Smooth muscle cell (in vitro differentiated cells): ENCODE results near the gene SLC8A2. TPM values are rescaled to one million over a fixed set of nuclear protein-coding genes. Genes with fewer than 3 reads are reported as not detected.

ENCODE experiments used
- DNase-seq: peaks from one replicate; lab custom pipeline; 2025; ENCODE audit not compliant: unreplicated experiment; lab: John Stamatoyannopoulos, UW
- H2AFZ ChIP-seq: fragments of 200-600 bp; sonication (generic); 2 replicates; pipeline ENCODE4 v1.6.0; 2016; ENCODE audit warnings: antibody characterized with exemption, low read depth, mild to moderate bottlenecking
- H3F3A ChIP-seq: fragments of 200-600 bp; sonication (generic); 2 replicates; pipeline ENCODE4 v1.6.0; 2017; ENCODE audit warnings: antibody characterized with exemption, low read depth
- H3K27ac ChIP-seq: fragments of 200-600 bp; sonication (generic); 2 replicates; pipeline ENCODE4 v1.5.1; 2016; ENCODE audit warnings: low read depth, mild to moderate bottlenecking
- H3K27me3 ChIP-seq: fragments of 200-600 bp; sonication (generic); 2 replicates; pipeline ENCODE4 v1.6.1; 2016; ENCODE audit warnings: low read depth, mild to moderate bottlenecking
- H3K36me3 ChIP-seq: fragments of 200-600 bp; sonication (generic); 2 replicates; pipeline ENCODE4 v1.5.1; 2016; ENCODE audit warnings: low read depth
- H3K4me1 ChIP-seq: fragments of 200-600 bp; sonication (generic); 2 replicates; pipeline ENCODE4 v1.5.1; 2016; ENCODE audit warnings: low read depth
- H3K4me2 ChIP-seq: fragments of 200-600 bp; sonication (generic); 2 replicates; pipeline ENCODE4 v1.6.0; 2016; ENCODE audit warnings: mild to moderate bottlenecking
- H3K4me3 ChIP-seq: fragments of 200-600 bp; sonication (generic); 2 replicates; pipeline ENCODE4 v1.5.1; 2016; ENCODE audit warnings: mild to moderate bottlenecking
- H3K79me2 ChIP-seq: fragments of 200-600 bp; sonication (generic); 2 replicates; pipeline ENCODE4 v1.6.0; 2016; ENCODE audit warnings: low read depth, mild to moderate bottlenecking
- H3K9ac ChIP-seq: fragments of 200-600 bp; sonication (generic); 2 replicates; pipeline ENCODE4 v1.6.0; 2016; ENCODE audit warnings: low read depth
- H3K9me3 ChIP-seq: fragments of 200-600 bp; sonication (generic); replicated peaks from 2 replicates; pipeline ENCODE4 v1.5.1; 2016; ENCODE audit warnings: low read depth
- H4K20me1 ChIP-seq: fragments of 200-600 bp; sonication (generic); 2 replicates; pipeline ENCODE4 v1.6.0; 2016; ENCODE audit warnings: low read depth
- CTCF ChIP-seq: fragments of 200-600 bp; sonication (generic); IDR thresholded peaks from 2 replicates; pipeline ENCODE4 v1.5.1; 2017; ENCODE audit warnings: borderline replicate concordance, mild to moderate bottlenecking, antibody characterized with exemption; ENCODE audit not compliant: insufficient read depth, poor library complexity, severe bottlenecking
- WGBS: methylation state at CpG from one replicate; pipeline ENCODE4 v1.1.7; 2016; ENCODE audit warnings: low lambda C conversion rate; 5-methylcytosine and 5-hydroxymethylcytosine counted together
- polyA plus RNA-seq: library from polyadenylated mRNA; unstranded; fragments of >200 nt; fragmentation: Nextera tagmentation; extraction: Ambion mirVana; gene quantifications from 2 replicates; pipeline ENCODE4 v1.2.1, GENCODE V29; 2016
- total RNA-seq: library from RNA; depleted of rRNA; stranded (reverse); fragments of >200 nt; gene quantifications from 2 replicates; pipeline ENCODE4 v1.2.3, GENCODE V29; 2014

The SLC8A2 gene
- total and polyA plus RNA-seq, 2 experiments from 2014 or later = 0.22 to 0.62 TPM

- no peaks in the 10 kb centered on the region for H3K36me3 ChIP-seq
- no peak overlapping the region for H3K4me3 ChIP-seq
- WGBS = 100% methylated on average over 5 of the region's 5 CpGs
- H3K27me3 ChIP-seq = no peaks in the 10 kb centered on the region
- H3F3A ChIP-seq = no peaks in the 10 kb centered on the region
- H3K27ac ChIP-seq = no peak overlapping the region
- H3K79me2 ChIP-seq = no peaks in the 10 kb centered on the region
- H4K20me1 ChIP-seq = peaks cover 13% of the 10 kb centered on the region
- no peak for DNase-seq
- TF ChIP-seq CTCF = no peak
- no peak overlapping the region for H3K9ac ChIP-seq
- H3K9me3 ChIP-seq = no peaks in the 10 kb centered on the region
- H3K4me1 ChIP-seq = no peaks in the 10 kb centered on the region
- no peak overlapping the region for H2AFZ ChIP-seq
- H3K4me2 ChIP-seq = no peak overlapping the region
Measured at GRCh38 chr19:47405854-47406417, 65.8 kb downstream of the SLC8A2 start.

- TF ChIP-seq CTCF = no peak
- Histone ChIP-seq H3K4me3 (no peak overlapping the region), H3K27me3 (no peaks in the 10 kb centered on the region), H4K20me1 (peaks cover 13% of the 10 kb centered on the region), H3K27ac (no peak overlapping the region), H3K9me3 (no peaks in the 10 kb centered on the region), H3K4me2 (no peak overlapping the region), H3K36me3 (no peaks in the 10 kb centered on the region), H3K4me1 (no peaks in the 10 kb centered on the region), H3K9ac (no peak overlapping the region), H3F3A (no peaks in the 10 kb centered on the region), H3K79me2 (no peaks in the 10 kb centered on the region), H2AFZ (no peak overlapping the region)
- no peak for DNase-seq
- WGBS = 98% methylated on average over 4 of the region's 4 CpGs
Measured at GRCh38 chr19:47405197-47405550, 66.5 kb downstream of the SLC8A2 start.

GRCh38 chr19:47404334-47405196 is 67.1 kb downstream of the SLC8A2 start:
- no peak for TF ChIP-seq CTCF
- Histone ChIP-seq H3K27ac (no peak overlapping the region), H3K9ac (no peak overlapping the region), H3K4me2 (no peak overlapping the region), H3K36me3 (no peaks in the 10 kb centered on the region), H3K79me2 (no peaks in the 10 kb centered on the region), H3K4me1 (no peaks in the 10 kb centered on the region), H2AFZ (no peak overlapping the region), H3K27me3 (peaks cover under 1% of the 10 kb centered on the region), H3F3A (no peaks in the 10 kb centered on the region), H4K20me1 (peaks cover 13% of the 10 kb centered on the region), H3K9me3 (no peaks in the 10 kb centered on the region), H3K4me3 (no peak overlapping the region)
- WGBS = 95% methylated on average over 9 of the region's 9 CpGs
- DNase-seq = no peak
